Epithelial cell of proximal tubule (primary cell): Measurements from ENCODE around the gene MINDY4. TPM values are rescaled to one million over a fixed set of nuclear protein-coding genes. Genes with fewer than 3 reads are reported as not detected.

Experiments used
- DNase-seq: peaks from one replicate; pipeline ENCODE4 v3.0.0-alpha.2; 2011; ENCODE audit warnings: low read depth
- H3K4me3 ChIP-seq: 2 replicates; pipeline ENCODE4 v1.5.1; 2011; ENCODE audit warnings: low read depth, mild to moderate bottlenecking, low read length
- CTCF ChIP-seq: conservative IDR thresholded peaks from 2 replicates; pipeline ENCODE4 v1.5.1; 2012; ENCODE audit warnings: low read depth, mild to moderate bottlenecking, low read length
- total RNA-seq: library from RNA; depleted of rRNA; stranded (reverse); fragments of >200 nt; gene quantifications from 2 replicates; pipeline ENCODE4 v1.2.3, GENCODE V29; 2015

Gene MINDY4
- total RNA-seq, 1 donor from 2014 or later = 5.2 TPM

- DNase-seq = no peak
- no peak for TF ChIP-seq CTCF
- H3K4me3 ChIP-seq = no peak overlapping the region
Observed at GRCh38 chr7:30841801-30842541, 70.8 kb downstream of the MINDY4 start.

- no peak overlapping the region for H3K4me3 ChIP-seq
- TF ChIP-seq CTCF = no peak
- DNase-seq = no peak
Observed at GRCh38 chr7:30842542-30843451, 71.6 kb downstream of the MINDY4 start.

GRCh38 chr7:30843741-30844482, 72.7 kb downstream of the MINDY4 start:
- no peak for TF ChIP-seq CTCF
- no peak overlapping the region for H3K4me3 ChIP-seq
- DNase-seq = no peak

- no peak for DNase-seq
- no peak for TF ChIP-seq CTCF
- H3K4me3 ChIP-seq = no peak overlapping the region
Observed at GRCh38 chr7:30844483-30844874, 73.3 kb downstream of the MINDY4 start.

GRCh38 chr7:30844916-30845315, 73.7 kb downstream of the MINDY4 start:
- no peak overlapping the region for H3K4me3 ChIP-seq
- DNase-seq = no peak
- TF ChIP-seq CTCF = no peak

- DNase-seq = no peak
- TF ChIP-seq CTCF = no peak
- no peak overlapping the region for H3K4me3 ChIP-seq
Observed at GRCh38 chr7:30845426-30846135, 74.4 kb downstream of the MINDY4 start.
